ENCODE data around the gene SCN1B. TPM values are rescaled to one million over a fixed set of nuclear protein-coding genes. Genes with fewer than 3 reads are reported as not detected.

Gene SCN1B
- total RNA-seq, 4 donors from 2014 or later, result 8.0 to 23.2 (median 11.8) TPM

DNA sequence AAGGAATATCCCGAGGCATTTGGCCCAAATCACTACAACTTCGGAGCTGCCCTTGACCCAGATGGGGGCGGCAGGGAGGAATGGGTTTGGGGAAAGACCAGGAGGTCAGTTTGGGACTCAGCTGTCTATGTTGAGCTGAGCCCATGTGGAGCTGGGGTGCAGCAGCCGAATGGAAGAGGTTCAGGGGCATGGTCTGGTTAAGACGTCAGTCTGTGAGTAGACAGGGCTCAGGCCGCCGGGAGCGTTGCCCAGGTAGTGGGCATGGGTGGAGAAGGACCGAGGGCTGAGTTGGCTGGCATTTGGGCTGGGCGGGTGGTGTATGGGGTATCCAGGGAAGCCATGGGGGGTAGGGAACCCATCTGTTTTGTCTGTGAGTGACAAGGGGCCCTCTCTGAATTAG lies 9.3 kb upstream of the SCN1B start:
- no peak for ATAC-seq (ENCODE audit: low FRiP score)
- DNase-seq (ENCODE audit: low spot score), result no peak
- TF ChIP-seq, protein P1, sequence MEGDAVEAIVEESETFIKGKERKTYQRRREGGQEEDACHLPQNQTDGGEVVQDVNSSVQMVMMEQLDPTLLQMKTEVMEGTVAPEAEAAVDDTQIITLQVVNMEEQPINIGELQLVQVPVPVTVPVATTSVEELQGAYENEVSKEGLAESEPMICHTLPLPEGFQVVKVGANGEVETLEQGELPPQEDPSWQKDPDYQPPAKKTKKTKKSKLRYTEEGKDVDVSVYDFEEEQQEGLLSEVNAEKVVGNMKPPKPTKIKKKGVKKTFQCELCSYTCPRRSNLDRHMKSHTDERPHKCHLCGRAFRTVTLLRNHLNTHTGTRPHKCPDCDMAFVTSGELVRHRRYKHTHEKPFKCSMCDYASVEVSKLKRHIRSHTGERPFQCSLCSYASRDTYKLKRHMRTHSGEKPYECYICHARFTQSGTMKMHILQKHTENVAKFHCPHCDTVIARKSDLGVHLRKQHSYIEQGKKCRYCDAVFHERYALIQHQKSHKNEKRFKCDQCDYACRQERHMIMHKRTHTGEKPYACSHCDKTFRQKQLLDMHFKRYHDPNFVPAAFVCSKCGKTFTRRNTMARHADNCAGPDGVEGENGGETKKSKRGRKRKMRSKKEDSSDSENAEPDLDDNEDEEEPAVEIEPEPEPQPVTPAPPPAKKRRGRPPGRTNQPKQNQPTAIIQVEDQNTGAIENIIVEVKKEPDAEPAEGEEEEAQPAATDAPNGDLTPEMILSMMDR (IDR thresholded peaks at IDR 0.05), result no peak

DNA sequence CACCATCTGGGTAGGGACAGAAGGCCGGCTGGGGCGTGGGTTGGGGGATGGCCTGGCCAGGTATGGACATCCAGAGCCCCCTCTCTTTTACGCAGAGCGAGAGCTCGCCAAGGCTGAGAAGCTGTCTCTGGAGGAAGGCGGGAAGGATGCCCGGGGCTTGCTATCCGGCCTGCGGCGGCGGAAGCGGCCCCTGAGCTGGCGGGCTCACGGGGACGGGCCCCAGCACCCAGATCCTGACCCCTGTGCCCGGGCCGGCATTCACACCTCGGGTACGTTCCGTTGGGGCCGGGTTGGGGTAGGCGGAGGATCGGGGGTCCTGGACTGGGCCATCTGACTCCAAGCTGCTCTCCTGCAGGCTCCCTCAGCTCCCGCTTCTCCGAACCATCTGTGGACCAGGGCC lies 8.7 kb upstream of the SCN1B start:
- DNase-seq (ENCODE audit: low spot score) (no peak), ATAC-seq (ENCODE audit: low FRiP score) (no peak)
- TF ChIP-seq, protein P1 (IDR thresholded peaks at IDR 0.05), result no peak

DNA sequence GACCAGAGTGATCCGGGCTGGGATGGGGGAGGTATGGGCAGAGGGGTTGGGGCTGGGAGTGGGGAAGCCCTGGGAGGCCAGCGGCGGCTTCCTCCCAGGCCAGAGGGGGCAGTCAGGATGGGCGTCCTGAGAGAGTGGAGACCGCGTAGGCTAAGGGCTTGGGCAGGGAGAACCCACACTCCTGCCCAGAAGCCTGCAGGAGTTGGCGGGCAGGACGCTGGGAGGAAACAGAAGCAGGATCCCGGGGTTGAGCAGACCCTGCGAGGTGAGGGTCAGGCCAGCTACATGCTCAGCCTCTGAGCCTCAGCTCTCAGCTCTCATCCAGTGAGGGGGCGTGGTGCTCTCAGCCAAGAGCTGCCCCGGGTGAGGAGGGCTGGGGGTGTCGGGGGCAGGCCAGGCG lies 7.8 kb upstream of the SCN1B start:
- TF ChIP-seq, protein P1 (IDR thresholded peaks at IDR 0.05), result no peak
- ATAC-seq (ENCODE audit: low FRiP score), result no peak
- no peak for DNase-seq (ENCODE audit: low spot score)

DNA sequence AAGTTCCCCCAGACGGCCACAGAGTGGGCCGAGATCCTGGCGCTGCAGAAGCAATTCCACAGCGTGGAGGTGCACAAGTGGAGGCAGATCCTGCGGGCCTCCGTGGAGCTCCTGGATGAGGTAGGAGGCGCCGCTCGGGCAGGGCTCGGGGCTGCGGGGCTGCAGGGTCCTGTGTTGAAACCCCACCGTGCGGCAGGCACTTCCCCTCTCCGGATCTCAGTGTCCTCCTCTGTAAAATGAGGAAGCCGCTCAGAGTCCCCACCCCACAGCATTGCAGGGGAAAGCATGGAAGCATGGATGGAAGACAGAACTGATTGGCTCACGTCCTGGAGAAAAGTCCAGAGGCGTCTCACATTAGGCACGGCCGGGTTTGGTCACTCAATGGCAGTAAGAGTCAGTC lies 6.8 kb upstream of the SCN1B start:
- no peak for ATAC-seq (ENCODE audit: low FRiP score)
- TF ChIP-seq, protein P1 (IDR thresholded peaks at IDR 0.05), result no peak
- no peak for DNase-seq (ENCODE audit: low spot score)

DNA sequence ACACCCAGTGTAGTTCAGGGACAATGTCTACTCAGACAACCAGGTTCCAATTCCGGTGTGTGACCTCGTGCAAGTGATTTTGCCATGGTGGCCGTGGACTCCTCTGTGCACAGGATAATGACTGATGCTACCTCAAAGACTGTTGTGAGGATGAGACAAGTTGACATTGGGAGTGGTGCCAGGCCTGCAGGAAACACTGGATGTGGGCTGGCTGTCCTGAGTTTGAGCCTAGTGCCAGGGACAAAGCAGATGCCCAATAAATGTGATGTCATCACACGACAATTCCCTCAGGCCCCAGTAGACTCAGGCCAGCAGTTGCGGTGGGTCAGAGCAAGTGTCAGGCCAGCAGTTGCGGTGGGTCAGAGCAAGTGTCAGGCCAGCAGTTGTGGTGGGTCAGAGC lies 6.2 kb upstream of the SCN1B start:
- TF ChIP-seq, protein P1 (IDR thresholded peaks at IDR 0.05), result no peak
- DNase-seq (ENCODE audit: low spot score) (no peak), ATAC-seq (ENCODE audit: low FRiP score) (no peak)

DNA sequence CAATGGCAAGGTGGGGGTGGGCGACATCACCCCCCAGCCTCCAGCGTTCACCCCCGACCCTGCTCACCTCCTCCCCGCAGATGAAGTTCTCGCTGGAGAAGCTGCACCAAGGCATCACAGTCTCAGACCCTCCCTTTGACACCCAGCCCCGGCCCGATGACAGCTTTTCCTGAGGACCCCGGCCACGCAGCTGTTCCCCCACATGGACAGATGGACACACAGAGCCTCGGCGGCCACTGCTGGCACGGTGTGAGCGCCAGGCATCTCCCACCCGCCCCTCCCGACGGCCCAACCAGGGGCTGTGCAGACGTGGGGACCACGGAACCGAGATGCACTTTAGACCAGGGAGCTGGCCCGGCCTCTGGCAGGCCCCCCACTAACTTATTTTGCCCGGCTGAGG lies 4.3 kb upstream of the SCN1B start:
- DNase-seq (ENCODE audit: low spot score) (no peak), ATAC-seq (ENCODE audit: low FRiP score) (no peak)
- TF ChIP-seq, protein P1 (IDR thresholded peaks at IDR 0.05), result no peak

DNA sequence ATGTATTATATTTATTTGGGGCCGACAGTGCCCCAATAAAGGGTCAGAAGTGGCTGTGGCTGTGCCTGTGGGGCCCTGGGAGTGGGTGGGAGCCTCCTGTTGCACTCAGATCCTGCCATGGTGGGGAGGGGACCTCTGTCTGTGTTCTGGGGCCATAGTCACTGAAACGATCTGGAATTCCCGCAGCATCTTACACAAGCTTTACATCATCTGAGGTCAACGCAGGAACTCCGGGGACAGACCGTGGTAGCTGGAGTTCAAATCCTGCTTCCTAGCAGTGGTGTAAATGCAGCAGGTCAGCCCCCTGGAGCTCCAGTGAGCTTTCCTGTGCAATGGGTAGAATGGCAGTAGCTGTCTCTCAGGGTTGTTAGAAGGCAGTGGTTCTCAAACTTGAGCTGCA lies 3.9 kb upstream of the SCN1B start:
- ATAC-seq (ENCODE audit: low FRiP score) (no peak), DNase-seq (ENCODE audit: low spot score) (no peak)
- TF ChIP-seq, protein P1 (IDR thresholded peaks at IDR 0.05), result no peak
